ENCODE data around the gene BUB3.

The BUB3 gene

GRCh38 chr10:123149162-123149567, 5.0 kb upstream of the BUB3 start:
- H3K27ac ChIP-seq (ENCODE audit: low read length) = no peak overlapping the region
- no peaks in the 10 kb centered on the region for H3K36me3 ChIP-seq (ENCODE audit: insufficient read depth, low read depth, low read length)
- H3K4me3 ChIP-seq (ENCODE audit: low read length) = peak overlapping the region; percentile 62; the same call in 1 of the 2 replicates
- H3K9me3 ChIP-seq (ENCODE audit: insufficient read depth, low read depth, low read length) = peaks cover 3% of the 10 kb centered on the region; the same call in 1 of the 2 replicates
- peaks cover 30% of the 10 kb centered on the region; the same call in 1 of the 2 replicates for H3K4me1 ChIP-seq (ENCODE audit: insufficient read depth, low read length)
- peaks cover 96% of the 10 kb centered on the region for H3K27me3 ChIP-seq (ENCODE audit: insufficient read depth, low read length)
- peak overlapping the region; percentile 31; the same call in 1 of the 2 replicates for H3K9ac ChIP-seq (ENCODE audit: low read depth, low read length)

GRCh38 chr10:123149568-123150270, 4.5 kb upstream of the BUB3 start:
- no peaks in the 10 kb centered on the region for H3K36me3 ChIP-seq (ENCODE audit: insufficient read depth, low read depth, low read length)
- H3K27ac ChIP-seq (ENCODE audit: low read length) = no peak overlapping the region
- H3K9ac ChIP-seq (ENCODE audit: low read depth, low read length) = peak overlapping the region; percentile 31; the same call in 1 of the 2 replicates
- H3K9me3 ChIP-seq (ENCODE audit: insufficient read depth, low read depth, low read length) = peaks cover 3% of the 10 kb centered on the region; the same call in 1 of the 2 replicates
- peaks cover 91% of the 10 kb centered on the region for H3K27me3 ChIP-seq (ENCODE audit: insufficient read depth, low read length)
- H3K4me1 ChIP-seq (ENCODE audit: insufficient read depth, low read length) = peaks cover 30% of the 10 kb centered on the region; the same call in 1 of the 2 replicates
- peak overlapping the region; percentile 62 for H3K4me3 ChIP-seq (ENCODE audit: low read length)

GRCh38 chr10:123150271-123150985, 3.8 kb upstream of the BUB3 start:
- Histone ChIP-seq H3K36me3 (ENCODE audit: insufficient read depth, low read depth, low read length) (peaks cover 6% of the 10 kb centered on the region; the same call in 1 of the 2 replicates), H3K4me1 (ENCODE audit: insufficient read depth, low read length) (peaks cover 31% of the 10 kb centered on the region), H3K9ac (ENCODE audit: low read depth, low read length) (peak overlapping the region; percentile 75; the same call in 1 of the 2 replicates), H3K4me3 (ENCODE audit: low read length) (peak overlapping the region; percentile 62), H3K27me3 (ENCODE audit: insufficient read depth, low read length) (peaks cover 84% of the 10 kb centered on the region), H3K27ac (ENCODE audit: low read length) (no peak overlapping the region), H3K9me3 (ENCODE audit: insufficient read depth, low read depth, low read length) (peaks cover 3% of the 10 kb centered on the region; the same call in 1 of the 2 replicates)

- Histone ChIP-seq H3K27me3 (ENCODE audit: insufficient read depth, low read length) (peaks cover 76% of the 10 kb centered on the region), H3K4me1 (ENCODE audit: insufficient read depth, low read length) (peaks cover 34% of the 10 kb centered on the region), H3K27ac (ENCODE audit: low read length) (no peak overlapping the region), H3K9ac (ENCODE audit: low read depth, low read length) (peak overlapping the region; percentile 75; the same call in 1 of the 2 replicates), H3K36me3 (ENCODE audit: insufficient read depth, low read depth, low read length) (peaks cover 13% of the 10 kb centered on the region), H3K4me3 (ENCODE audit: low read length) (peak overlapping the region; percentile 62), H3K9me3 (ENCODE audit: insufficient read depth, low read depth, low read length) (no peaks in the 10 kb centered on the region; the same call in 1 of the 2 replicates)
Measured at GRCh38 chr10:123150986-123151736, 3.0 kb upstream of the BUB3 start.

- peaks cover 34% of the 10 kb centered on the region for H3K4me1 ChIP-seq (ENCODE audit: insufficient read depth, low read length)
Measured at GRCh38 chr10:123151737-123152135, 2.5 kb upstream of the BUB3 start.

GRCh38 chr10:123153486-123154091, 613 bp upstream of the BUB3 start:
- Histone ChIP-seq H3K9ac (ENCODE audit: low read depth, low read length) (peak overlapping the region; percentile 29; the same call in 1 of the 2 replicates), H3K27ac (ENCODE audit: low read length) (no peak overlapping the region), H3K4me1 (ENCODE audit: insufficient read depth, low read length) (peaks cover 38% of the 10 kb centered on the region), H3K27me3 (ENCODE audit: insufficient read depth, low read length) (peaks cover 52% of the 10 kb centered on the region), H3K4me3 (ENCODE audit: low read length) (peak overlapping the region; percentile 17; the same call in 1 of the 2 replicates), H3K36me3 (ENCODE audit: insufficient read depth, low read depth, low read length) (peaks cover 37% of the 10 kb centered on the region), H3K9me3 (ENCODE audit: insufficient read depth, low read depth, low read length) (no peaks in the 10 kb centered on the region)

More at GRCh38 chr10:123151737-123152135, 2.5 kb upstream of the BUB3 start:
- Histone ChIP-seq H3K27me3 (ENCODE audit: insufficient read depth, low read length) (peaks cover 70% of the 10 kb centered on the region), H3K36me3 (ENCODE audit: insufficient read depth, low read depth, low read length) (peaks cover 19% of the 10 kb centered on the region), H3K9ac (ENCODE audit: low read depth, low read length) (peak overlapping the region; percentile 21; the same call in 1 of the 2 replicates), H3K27ac (ENCODE audit: low read length) (no peak overlapping the region), H3K4me3 (ENCODE audit: low read length) (peak overlapping the region; percentile 62; the same call in 1 of the 2 replicates), H3K9me3 (ENCODE audit: insufficient read depth, low read depth, low read length) (no peaks in the 10 kb centered on the region; the same call in 1 of the 2 replicates)

GRCh38 chr10:123154711-123155505, 706 bp downstream of the BUB3 start:
- H3K9me3 ChIP-seq (ENCODE audit: insufficient read depth, low read depth, low read length) = no peaks in the 10 kb centered on the region
- peaks cover 34% of the 10 kb centered on the region for H3K4me1 ChIP-seq (ENCODE audit: insufficient read depth, low read length)
- H3K9ac ChIP-seq (ENCODE audit: low read depth, low read length) = peak overlapping the region; percentile 96

GRCh38 chr10:123156078-123156477, 1.9 kb downstream of the BUB3 start:
- H3K9ac ChIP-seq (ENCODE audit: low read depth, low read length) = peak overlapping the region; percentile 96; the same call in 1 of the 2 replicates
- peaks cover 62% of the 10 kb centered on the region for H3K36me3 ChIP-seq (ENCODE audit: insufficient read depth, low read depth, low read length)
- peaks cover 30% of the 10 kb centered on the region for H3K4me1 ChIP-seq (ENCODE audit: insufficient read depth, low read length)
- no peaks in the 10 kb centered on the region for H3K9me3 ChIP-seq (ENCODE audit: insufficient read depth, low read depth, low read length)
- H3K27me3 ChIP-seq (ENCODE audit: insufficient read depth, low read length) = peaks cover 27% of the 10 kb centered on the region
- H3K27ac ChIP-seq (ENCODE audit: low read length) = no peak overlapping the region
- H3K4me3 ChIP-seq (ENCODE audit: low read length) = peak overlapping the region; percentile 87

More at GRCh38 chr10:123154711-123155505, 706 bp downstream of the BUB3 start:
- Histone ChIP-seq H3K36me3 (ENCODE audit: insufficient read depth, low read depth, low read length) (peaks cover 51% of the 10 kb centered on the region), H3K4me3 (ENCODE audit: low read length) (peak overlapping the region; percentile 87), H3K27me3 (ENCODE audit: insufficient read depth, low read length) (peaks cover 39% of the 10 kb centered on the region), H3K27ac (ENCODE audit: low read length) (peak overlapping the region; percentile 88)

GRCh38 chr10:123157210-123157609, 3.0 kb downstream of the BUB3 start:
- no peak overlapping the region for H3K9ac ChIP-seq (ENCODE audit: low read depth, low read length)
- H3K4me1 ChIP-seq (ENCODE audit: insufficient read depth, low read length) = peaks cover 24% of the 10 kb centered on the region
- peaks cover 74% of the 10 kb centered on the region for H3K36me3 ChIP-seq (ENCODE audit: insufficient read depth, low read depth, low read length)
- H3K27ac ChIP-seq (ENCODE audit: low read length) = no peak overlapping the region
- H3K27me3 ChIP-seq (ENCODE audit: insufficient read depth, low read length) = peaks cover 16% of the 10 kb centered on the region
- no peaks in the 10 kb centered on the region for H3K9me3 ChIP-seq (ENCODE audit: insufficient read depth, low read depth, low read length)
- peak overlapping the region; percentile 28; the same call in 1 of the 2 replicates for H3K4me3 ChIP-seq (ENCODE audit: low read length)

- Histone ChIP-seq H3K4me3 (ENCODE audit: low read length) (no peak overlapping the region), H3K4me1 (ENCODE audit: insufficient read depth, low read length) (peaks cover 12% of the 10 kb centered on the region), H3K27ac (ENCODE audit: low read length) (no peak overlapping the region), H3K9me3 (ENCODE audit: insufficient read depth, low read depth, low read length) (no peaks in the 10 kb centered on the region), H3K36me3 (ENCODE audit: insufficient read depth, low read depth, low read length) (peaks cover 88% of the 10 kb centered on the region), H3K27me3 (ENCODE audit: insufficient read depth, low read length) (peaks cover 1% of the 10 kb centered on the region; the same call in 1 of the 2 replicates), H3K9ac (ENCODE audit: low read depth, low read length) (no peak overlapping the region)
Measured at GRCh38 chr10:123158682-123159081, 4.5 kb downstream of the BUB3 start.

Measured in iPS-20b (cell line).